ENCODE data around the gene WNT2B. TPM values are rescaled to one million over a fixed set of nuclear protein-coding genes. Genes with fewer than 3 reads are reported as not detected.
A peak's percentile ranks its signal among the peaks of the same experiment; 100 is the strongest.

WNT2B gene
- total and polyA plus RNA-seq, 9 of the 15 experiments (the other 6 are each of a cell fraction or from before 2014, with no cell fraction given), result 0.02 to 0.06 (median 0.04) TPM; not detected in 3

DNA sequence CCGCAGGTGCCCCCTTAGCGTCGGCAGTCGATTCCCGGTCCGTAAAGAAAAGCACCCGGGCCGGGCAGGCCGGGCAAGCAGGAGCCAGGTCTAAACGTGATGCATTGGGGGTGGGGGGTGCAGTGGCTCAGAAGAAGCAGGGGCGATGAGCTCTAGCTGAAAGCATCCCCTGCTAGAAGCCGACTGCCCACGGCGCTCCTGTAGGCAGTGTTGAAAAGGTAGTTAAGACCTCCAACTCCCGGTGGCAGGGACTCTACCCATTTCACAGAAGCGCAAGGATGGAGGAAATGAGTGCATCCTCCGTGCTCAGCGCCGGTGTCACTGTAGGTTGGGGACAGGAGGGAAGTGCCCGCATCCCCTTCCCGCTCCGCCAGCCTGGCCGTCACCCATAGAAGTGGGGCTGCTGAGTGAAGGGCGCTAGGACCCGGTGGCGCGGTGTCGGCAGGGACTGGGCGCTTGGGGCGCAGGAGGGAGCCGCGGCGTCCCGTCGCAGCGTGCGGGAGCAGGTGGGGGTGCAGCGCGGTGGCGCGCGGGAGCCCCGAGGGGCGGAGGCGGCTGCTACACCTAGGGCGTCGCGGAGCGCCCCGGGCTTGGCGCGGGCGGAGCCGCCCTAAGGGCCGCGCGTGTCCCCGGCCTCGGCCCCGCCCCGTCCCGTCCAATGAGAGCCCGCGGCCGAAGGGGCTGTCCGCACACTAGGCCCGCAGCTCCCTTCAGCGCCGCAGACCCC, at the start of gene WNT2B (continued):
- TF ChIP-seq NFIX (CRISPR knock-in tag; IDR thresholded peaks at IDR 0.05; ENCODE audit: low read depth), result no peak
- TF ChIP-seq ZNF696 (CRISPR knock-in tag; conservative IDR thresholded peaks at IDR 0.05), result no peak
- TF ChIP-seq, protein P1, sequence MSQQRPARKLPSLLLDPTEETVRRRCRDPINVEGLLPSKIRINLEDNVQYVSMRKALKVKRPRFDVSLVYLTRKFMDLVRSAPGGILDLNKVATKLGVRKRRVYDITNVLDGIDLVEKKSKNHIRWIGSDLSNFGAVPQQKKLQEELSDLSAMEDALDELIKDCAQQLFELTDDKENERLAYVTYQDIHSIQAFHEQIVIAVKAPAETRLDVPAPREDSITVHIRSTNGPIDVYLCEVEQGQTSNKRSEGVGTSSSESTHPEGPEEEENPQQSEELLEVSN (IDR thresholded peaks at IDR 0.05; ENCODE audit: borderline replicate concordance in 1 of 2, extremely low read depth in 1 of 2, insufficient read depth in 1 of 2, insufficient read length in 1 of 2, low read depth in 1 of 2, low read length in 1 of 2, poor library complexity in 1 of 2, severe bottlenecking in 1 of 2), result peak in 1 of 2 experiments; percentile 71
- TF ChIP-seq, protein P2, sequence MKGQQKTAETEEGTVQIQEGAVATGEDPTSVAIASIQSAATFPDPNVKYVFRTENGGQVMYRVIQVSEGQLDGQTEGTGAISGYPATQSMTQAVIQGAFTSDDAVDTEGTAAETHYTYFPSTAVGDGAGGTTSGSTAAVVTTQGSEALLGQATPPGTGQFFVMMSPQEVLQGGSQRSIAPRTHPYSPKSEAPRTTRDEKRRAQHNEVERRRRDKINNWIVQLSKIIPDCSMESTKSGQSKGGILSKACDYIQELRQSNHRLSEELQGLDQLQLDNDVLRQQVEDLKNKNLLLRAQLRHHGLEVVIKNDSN (CRISPR knock-in tag; IDR thresholded peaks at IDR 0.05), result 0 out of 2 replicates have a peak, but pooled peaks have one; percentile 22
- TF ChIP-seq, protein P3, sequence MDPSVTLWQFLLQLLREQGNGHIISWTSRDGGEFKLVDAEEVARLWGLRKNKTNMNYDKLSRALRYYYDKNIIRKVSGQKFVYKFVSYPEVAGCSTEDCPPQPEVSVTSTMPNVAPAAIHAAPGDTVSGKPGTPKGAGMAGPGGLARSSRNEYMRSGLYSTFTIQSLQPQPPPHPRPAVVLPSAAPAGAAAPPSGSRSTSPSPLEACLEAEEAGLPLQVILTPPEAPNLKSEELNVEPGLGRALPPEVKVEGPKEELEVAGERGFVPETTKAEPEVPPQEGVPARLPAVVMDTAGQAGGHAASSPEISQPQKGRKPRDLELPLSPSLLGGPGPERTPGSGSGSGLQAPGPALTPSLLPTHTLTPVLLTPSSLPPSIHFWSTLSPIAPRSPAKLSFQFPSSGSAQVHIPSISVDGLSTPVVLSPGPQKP (CRISPR knock-in tag; IDR thresholded peaks at IDR 0.05), result no peak
- TF ChIP-seq, protein P4, sequence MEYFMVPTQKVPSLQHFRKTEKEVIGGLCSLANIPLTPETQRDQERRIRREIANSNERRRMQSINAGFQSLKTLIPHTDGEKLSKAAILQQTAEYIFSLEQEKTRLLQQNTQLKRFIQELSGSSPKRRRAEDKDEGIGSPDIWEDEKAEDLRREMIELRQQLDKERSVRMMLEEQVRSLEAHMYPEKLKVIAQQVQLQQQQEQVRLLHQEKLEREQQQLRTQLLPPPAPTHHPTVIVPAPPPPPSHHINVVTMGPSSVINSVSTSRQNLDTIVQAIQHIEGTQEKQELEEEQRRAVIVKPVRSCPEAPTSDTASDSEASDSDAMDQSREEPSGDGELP (CRISPR knock-in tag; IDR thresholded peaks at IDR 0.05; ENCODE audit: borderline replicate concordance), result no peak
- TF ChIP-seq, protein P5, sequence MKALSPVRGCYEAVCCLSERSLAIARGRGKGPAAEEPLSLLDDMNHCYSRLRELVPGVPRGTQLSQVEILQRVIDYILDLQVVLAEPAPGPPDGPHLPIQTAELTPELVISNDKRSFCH (CRISPR knock-in tag; IDR thresholded peaks at IDR 0.05), result no peak
- TF ChIP-seq, protein P5 (tag; IDR thresholded peaks at IDR 0.05), result peak; percentile 57; the same call in 1 of the 2 replicates
- 0 out of 2 replicates have a peak, but pooled peaks have one; percentile 12 for TF ChIP-seq CREM (IDR thresholded peaks at IDR 0.05; ENCODE audit: low read depth)
- no peak for TF ChIP-seq RBM15 (IDR thresholded peaks at IDR 0.05; ENCODE audit: insufficient read depth, low read length)
- no peak for TF ChIP-seq MECOM (CRISPR knock-in tag; IDR thresholded peaks at IDR 0.05)
- TF ChIP-seq, protein P6, sequence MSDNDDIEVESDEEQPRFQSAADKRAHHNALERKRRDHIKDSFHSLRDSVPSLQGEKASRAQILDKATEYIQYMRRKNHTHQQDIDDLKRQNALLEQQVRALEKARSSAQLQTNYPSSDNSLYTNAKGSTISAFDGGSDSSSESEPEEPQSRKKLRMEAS (CRISPR knock-in tag; IDR thresholded peaks at IDR 0.05), result 0 out of 2 replicates have a peak, but pooled peaks have one; percentile 37
- TF ChIP-seq NR4A1 (CRISPR knock-in tag; IDR thresholded peaks at IDR 0.05), result no peak
- TF ChIP-seq NR4A1 (tag; IDR thresholded peaks at IDR 0.05), result no peak
- TF ChIP-seq, protein P7, sequence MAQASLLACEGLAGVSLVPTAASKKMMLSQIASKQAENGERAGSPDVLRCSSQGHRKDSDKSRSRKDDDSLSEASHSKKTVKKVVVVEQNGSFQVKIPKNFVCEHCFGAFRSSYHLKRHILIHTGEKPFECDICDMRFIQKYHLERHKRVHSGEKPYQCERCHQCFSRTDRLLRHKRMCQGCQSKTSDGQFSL (CRISPR knock-in tag; IDR thresholded peaks at IDR 0.05), result peak; percentile 96
- TF ChIP-seq, protein P7 (tag; IDR thresholded peaks at IDR 0.05), result 0 out of 4 replicates have a peak, but pooled peaks of 1 of the 2 experiments have one; percentile 38
- no peak for TF ChIP-seq ESRRA (IDR thresholded peaks at IDR 0.05; ENCODE audit: borderline replicate concordance, low read depth)
- TF ChIP-seq CTBP1 (IDR thresholded peaks at IDR 0.05; ENCODE audit: borderline replicate concordance), result peak; percentile 35; the same call in 1 of the 2 replicates
- TF ChIP-seq E2F3 (CRISPR knock-in tag; IDR thresholded peaks at IDR 0.05), result no peak

Data from K562 (cell line).